K562 (cell line): Measurements from ENCODE around the gene RHD. TPM values are rescaled to one million over a fixed set of nuclear protein-coding genes. Genes with fewer than 3 reads are reported as not detected.

Experiments used
- CBFA2T3 ChIP-seq: fragments of 450-650 bp; IDR thresholded peaks from 2 replicates; pipeline ENCODE4 v1.6.1; 2017
- CHD1 ChIP-seq: fragments of 200-600 bp; sonication (generic); IDR thresholded peaks from one replicate; pipeline ENCODE4 v1.6.1; 2012; ENCODE audit warnings: mild to moderate bottlenecking, moderate library complexity, low read length, inconsistent platforms
- MEF2A ChIP-seq: IDR thresholded peaks from 2 replicates; pipeline ENCODE4 v1.6.1; 2011; ENCODE audit warnings: low read depth, mild to moderate bottlenecking, low read length, moderate library complexity; ENCODE audit not compliant: control insufficient read depth
- RERE ChIP-seq: sonication (generic); formaldehyde crosslinking; IDR thresholded peaks from 2 replicates; pipeline ENCODE4 v1.8.0; 2023; ENCODE audit warnings: missing genetic modification reagents, mild to moderate bottlenecking, borderline replicate concordance
- REST ChIP-seq, 2 experiments: fragments of 450-650 bp; formaldehyde crosslinking in 1 of 2; IDR thresholded peaks; 2 replicates each; pipeline versions ENCODE4 v1.4.0 to v1.6.1; 2014 to 2020; ENCODE audit warnings: mild to moderate bottlenecking in 2 of 2, borderline replicate concordance in 1 of 2, low read depth in 1 of 2
- TAF15 ChIP-seq: fragments of 200-400 bp; formaldehyde crosslinking; IDR thresholded peaks from 2 replicates; pipeline ENCODE4 v1.6.1; 2017; ENCODE audit warnings: mild to moderate bottlenecking, low read depth, low read length, moderate library complexity
- ZNF175 ChIP-seq: fragments of 200-800 bp; sonication (Bioruptor generic); IDR thresholded peaks from 2 replicates; pipeline ENCODE4 v1.6.1; 2016; ENCODE audit warnings: low read depth, mild to moderate bottlenecking, missing genetic modification characterization, missing compliant biosample characterization
- ZNF589 ChIP-seq: fragments of 200-800 bp; sonication (Bioruptor generic); IDR thresholded peaks from 2 replicates; pipeline ENCODE4 v1.6.1; 2016; ENCODE audit warnings: low read depth, missing genetic modification characterization, missing compliant biosample characterization
- polyA plus RNA-seq, 8 experiments: library from polyadenylated mRNA; depleted of rRNA in 4 of 8; stranded (reverse) in 5 of 8; unstranded in 3 of 8; fragments of >200 nt; fragmentation: Nextera tagmentation in 2 of 8; fragmentation: Illumina TruSeq in 1 of 8; extraction: Ambion mirVana in 2 of 8; extraction: Trizol in 1 of 8; gene quantifications; 2 replicates each; pipeline versions ENCODE4 v1.2.1 to v1.2.3, GENCODE V29; 2011 to 2014; ENCODE audit warnings: inconsistent platforms in 1 of 8, missing spikeins in 1 of 8
- total RNA-seq, 7 experiments: library from RNA; depleted of rRNA in 6 of 7; stranded (reverse); fragments of >200 nt in 6 of 7; fragmentation: Illumina TruSeq in 2 of 7; extraction: Trizol in 2 of 7; gene quantifications; 2 replicates each; pipeline versions ENCODE4 v1.2.1 to v1.2.3, GENCODE V29; 2011 to 2021; ENCODE audit warnings: low replicate concordance in 1 of 7

Gene RHD
- total and polyA plus RNA-seq, 9 of the 15 experiments (the other 6 are each of a cell fraction or from before 2014, with no cell fraction given), result 8.8 to 32.4 (median 15.0) TPM

- TF ChIP-seq RERE (CRISPR knock-in tag), result peak; percentile 95
- no peak for TF ChIP-seq ZNF175 (CRISPR knock-in tag)
- TF ChIP-seq CBFA2T3, result 0 out of 2 replicates have a peak, but pooled peaks have one; percentile 2
- TF ChIP-seq TAF15, result no peak
- no peak for TF ChIP-seq REST (IDR thresholded peaks at IDR 0.05; ENCODE audit: borderline replicate concordance)
- peak; percentile 82 for TF ChIP-seq REST (CRISPR knock-in tag; IDR thresholded peaks at IDR 0.05; ENCODE audit: low read depth)
- no peak for TF ChIP-seq ZNF589 (CRISPR knock-in tag)
- TF ChIP-seq MEF2A, result no peak
- peak; percentile 97 for TF ChIP-seq CHD1
Measured at GRCh38 chr1:25247024-25247828, 25.1 kb upstream of the RHD start, which contains the start of gene RSRP1 (continued).
